ENCODE measurements around the gene SH2B2. TPM values are rescaled to one million over a fixed set of nuclear protein-coding genes. Genes with fewer than 3 reads are reported as not detected.
"Not testable (repeated sequence)": the region's sequence is repeated elsewhere in the genome, so short reads cannot be mapped to it uniquely, and the experiment has no call there.

Gene SH2B2
- total RNA-seq, 1 donor from 2014 or later, result 7.2 TPM

DNA sequence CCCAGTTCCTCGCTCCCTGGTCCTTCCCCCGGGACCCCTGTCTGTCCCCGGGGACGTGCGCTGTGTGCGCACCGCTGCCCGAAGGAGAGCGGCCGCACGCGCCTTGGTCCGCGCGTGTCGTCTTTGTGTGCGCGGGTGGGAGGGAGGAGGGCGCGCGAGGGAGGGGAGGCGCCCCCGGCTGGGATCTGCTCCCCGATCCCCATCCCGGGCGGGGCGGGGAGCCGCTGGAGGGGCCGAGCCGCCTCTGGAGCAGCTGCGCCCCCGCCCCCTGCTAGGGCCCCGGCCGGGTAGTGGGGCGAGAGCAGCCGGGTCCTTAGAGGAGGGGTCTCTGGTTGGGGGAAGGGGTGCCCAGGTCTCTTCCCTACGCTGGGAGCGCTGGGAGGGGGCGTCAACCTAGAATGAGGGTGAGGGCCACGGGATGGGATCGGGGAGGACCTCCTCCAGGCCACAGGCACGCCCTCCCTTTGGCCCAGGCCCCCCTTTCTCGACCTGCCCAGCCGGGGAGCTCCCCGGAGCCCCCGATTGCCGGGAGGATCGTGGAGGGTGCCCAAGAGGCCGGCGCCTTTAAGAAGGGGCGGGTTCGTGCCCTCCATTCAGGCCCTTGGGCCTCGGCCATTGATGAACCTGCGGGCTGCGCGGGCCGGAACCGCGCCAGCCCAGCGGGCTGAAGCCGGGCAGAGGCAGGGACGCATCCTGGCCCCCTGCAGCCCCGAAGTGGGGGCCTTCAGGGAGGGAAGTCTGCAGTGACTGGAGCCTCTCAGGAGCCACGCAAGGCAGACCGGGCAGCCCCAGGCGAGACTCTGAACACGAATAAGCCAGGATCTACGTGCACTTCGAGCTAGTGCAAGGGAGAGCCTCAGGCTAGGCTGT, 678 bp downstream of the SH2B2 start:
- DNase-seq (ENCODE audit: low spot score), result no peak

DNA sequence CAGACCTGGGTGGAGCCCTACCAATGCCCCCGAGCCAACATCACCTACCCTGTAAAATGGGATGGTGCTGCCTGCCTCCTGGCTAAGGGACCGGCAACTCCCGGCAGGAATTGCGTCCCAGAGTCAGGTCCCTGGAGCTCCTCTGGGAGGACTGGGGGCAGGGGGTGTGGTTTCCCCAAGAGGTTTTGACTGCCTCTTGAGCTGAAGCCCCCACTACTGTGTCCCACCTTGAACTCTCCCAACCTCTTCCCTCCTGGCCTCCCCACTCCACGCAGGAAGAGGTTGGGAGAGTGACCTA, 1.3 kb downstream of the SH2B2 start:
- no peak for DNase-seq (ENCODE audit: low spot score)

DNA sequence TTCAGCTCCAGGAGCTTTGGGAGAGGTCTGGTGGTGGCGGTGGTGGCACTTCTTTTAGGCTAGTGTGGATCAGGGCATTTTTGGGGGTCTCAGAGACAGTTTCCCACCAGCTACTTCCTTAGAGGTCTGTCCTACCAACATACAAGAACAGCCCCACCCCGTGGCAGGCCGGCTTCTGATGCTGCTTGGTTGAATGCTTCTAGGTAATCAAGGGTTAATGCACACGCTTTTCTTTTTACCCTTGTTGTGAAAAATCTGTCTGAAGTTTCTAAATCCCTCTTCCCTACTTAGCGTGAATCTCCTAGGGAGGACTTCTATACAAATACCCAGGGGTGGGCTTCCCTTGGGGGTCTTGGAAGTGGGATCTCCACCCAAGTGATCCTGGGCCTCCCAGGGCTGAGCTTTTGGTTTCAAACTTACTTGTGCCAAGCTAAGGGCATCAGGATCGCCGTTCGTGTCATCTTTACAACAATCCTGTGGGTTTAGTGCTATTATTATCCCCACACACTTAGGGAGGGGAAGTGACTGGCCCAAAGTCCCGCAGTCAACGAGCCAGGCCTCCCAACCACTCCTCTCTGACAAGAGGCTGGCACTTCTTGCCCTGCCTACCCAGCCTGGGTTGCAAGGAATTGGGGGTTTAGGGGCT, 1.7 kb downstream of the SH2B2 start:
- DNase-seq (ENCODE audit: low spot score), result no peak

DNA sequence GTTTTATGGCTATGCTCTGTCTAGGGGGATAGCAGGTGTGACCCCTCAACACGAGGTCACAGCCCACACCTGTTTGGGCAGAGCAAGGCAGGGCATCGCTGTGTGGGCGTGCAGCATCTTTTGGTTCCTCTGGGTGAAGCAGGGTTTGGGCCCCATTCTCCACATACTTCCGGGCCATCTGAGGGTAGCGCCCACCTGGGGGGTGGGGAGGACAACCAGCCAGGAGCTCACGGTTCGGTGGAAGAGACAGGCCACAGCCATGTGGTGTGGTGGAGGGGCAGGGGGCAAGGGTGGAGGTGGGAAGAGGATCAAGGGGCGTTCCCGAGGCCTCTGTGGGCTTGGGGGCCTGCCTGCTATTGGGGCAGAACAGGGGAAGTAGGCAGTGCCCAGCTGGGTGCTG, 2.4 kb downstream of the SH2B2 start:
- no peak for DNase-seq (ENCODE audit: low spot score)

DNA sequence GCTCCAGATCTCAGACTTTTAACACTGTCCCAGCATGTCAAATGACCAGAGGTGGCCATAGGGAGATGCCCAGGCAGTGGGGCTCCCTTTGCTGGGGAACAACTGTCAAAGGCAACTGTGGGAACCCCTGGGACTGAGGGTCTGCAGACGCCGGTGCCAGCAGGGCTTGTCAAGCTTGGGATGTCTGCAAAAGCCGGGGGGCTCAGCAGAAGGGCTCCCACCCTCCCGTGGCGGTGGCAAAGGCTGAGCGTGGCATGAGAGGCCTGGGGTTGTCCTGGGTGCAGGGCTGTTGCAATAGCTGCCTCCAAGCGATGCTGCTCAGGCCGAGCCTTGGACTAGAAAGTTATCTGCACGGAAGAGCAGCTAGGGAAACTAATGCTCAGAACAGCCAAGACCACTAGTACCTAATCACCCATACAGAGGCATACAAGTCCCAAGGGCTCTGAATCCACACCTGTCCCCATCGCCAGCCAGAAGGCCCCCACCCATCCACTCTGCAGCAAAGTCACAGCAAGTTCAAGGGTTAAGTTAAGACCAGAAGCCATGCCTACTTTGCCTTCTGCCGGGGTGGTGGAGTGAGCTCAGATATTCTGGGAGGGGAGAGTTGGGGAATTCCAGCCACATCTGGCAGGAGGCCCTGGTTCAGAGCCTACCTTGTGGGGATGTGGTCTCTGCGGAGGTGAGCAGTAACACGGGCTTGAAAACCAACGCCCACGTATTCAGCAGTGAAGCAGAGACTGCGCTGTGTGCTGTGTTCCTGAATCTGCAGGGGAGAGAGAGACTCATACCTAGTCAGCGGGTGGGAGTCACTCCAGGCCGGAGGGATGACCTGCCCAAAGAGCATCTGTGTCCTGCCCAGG, 4.6 kb downstream of the SH2B2 start:
- DNase-seq (ENCODE audit: low spot score), result no peak

DNA sequence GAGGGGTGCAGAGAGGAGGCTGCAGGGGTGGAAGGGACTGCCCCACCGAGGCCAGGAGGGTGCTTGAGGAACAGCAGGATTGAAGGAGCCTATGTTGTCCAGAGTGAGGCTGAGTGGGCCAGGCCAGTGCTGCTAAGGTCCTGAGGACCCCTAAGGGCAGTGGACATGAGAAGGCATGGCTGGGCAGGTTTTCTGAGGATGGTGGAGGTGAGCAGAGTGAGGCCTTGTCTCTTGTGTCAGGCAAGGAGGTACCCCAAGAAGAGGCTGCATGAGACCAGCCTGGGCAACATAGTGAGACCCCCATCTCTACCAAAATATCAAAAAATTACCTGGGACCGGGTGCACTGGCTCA, 5.2 kb downstream of the SH2B2 start:
- no peak for DNase-seq (ENCODE audit: low spot score)

DNA sequence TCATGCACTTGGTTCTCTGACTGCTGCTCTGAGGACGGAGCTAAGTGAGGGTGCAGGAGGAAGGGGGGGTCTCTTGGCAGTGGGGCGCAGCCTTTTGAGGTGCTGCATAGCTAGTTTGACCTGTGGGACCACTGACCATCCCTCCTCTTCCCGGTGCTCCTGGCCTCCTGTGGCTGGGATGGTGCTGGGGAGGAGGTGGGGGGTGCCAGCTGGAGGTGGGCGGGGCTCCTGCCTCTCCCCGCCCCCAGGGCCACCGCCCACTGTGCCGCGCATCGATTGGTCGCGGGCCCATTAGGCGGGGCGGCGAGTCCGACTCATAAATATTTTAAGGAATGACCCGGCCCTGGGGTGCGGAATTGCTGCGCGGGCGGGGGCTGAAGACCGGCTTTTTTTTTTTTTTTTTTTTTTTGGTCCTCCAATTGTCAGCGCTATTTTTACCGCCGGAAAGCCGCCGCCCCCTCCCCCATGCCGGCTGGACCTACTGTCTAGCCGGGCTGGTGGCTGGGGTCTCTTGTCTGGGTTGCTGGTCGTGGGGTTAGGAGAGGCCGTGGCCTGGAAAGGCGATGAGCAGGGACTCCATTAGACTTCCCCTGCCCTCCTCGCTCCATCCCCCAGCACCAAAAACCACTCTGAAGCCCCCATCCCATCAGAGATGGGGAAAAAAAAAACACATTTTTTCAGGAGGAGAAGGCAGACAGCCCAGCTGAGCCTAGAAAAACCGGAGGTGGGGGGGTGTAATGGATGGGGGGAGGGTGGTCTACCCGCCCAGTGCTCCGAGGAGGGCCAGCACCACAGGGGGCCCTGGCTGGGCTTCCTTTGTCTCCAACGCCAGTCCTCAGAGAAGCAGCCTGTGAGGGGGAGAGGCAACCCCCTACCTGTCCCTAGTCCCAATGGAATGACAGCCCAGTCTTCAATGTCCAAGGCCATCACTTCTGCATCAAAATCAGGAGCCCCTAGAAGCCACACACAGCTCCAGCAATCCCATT, 6.4 kb downstream of the SH2B2 start:
- DNase-seq (ENCODE audit: low spot score), result no peak

DNA sequence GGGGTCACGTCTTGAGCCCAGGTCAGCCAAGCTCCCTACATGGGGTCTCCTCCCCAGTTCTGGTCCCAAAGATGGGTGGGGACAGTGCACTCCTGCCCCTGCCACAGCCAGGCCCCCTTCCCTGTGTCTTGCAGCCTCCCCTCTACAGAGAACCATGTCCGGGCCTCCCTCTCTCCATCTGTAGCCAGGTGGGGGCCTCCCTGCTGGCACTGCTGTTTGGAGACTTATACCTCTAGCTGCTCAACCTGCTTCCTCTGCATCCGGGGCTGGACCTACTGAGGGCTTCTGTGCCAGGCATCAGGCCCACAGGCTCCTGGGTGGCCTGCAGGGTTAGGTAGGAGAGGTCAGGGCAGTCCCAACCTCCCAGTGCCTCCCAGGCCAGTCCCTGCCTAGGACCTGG, 7.9 kb downstream of the SH2B2 start:
- no peak for DNase-seq (ENCODE audit: low spot score)

DNA sequence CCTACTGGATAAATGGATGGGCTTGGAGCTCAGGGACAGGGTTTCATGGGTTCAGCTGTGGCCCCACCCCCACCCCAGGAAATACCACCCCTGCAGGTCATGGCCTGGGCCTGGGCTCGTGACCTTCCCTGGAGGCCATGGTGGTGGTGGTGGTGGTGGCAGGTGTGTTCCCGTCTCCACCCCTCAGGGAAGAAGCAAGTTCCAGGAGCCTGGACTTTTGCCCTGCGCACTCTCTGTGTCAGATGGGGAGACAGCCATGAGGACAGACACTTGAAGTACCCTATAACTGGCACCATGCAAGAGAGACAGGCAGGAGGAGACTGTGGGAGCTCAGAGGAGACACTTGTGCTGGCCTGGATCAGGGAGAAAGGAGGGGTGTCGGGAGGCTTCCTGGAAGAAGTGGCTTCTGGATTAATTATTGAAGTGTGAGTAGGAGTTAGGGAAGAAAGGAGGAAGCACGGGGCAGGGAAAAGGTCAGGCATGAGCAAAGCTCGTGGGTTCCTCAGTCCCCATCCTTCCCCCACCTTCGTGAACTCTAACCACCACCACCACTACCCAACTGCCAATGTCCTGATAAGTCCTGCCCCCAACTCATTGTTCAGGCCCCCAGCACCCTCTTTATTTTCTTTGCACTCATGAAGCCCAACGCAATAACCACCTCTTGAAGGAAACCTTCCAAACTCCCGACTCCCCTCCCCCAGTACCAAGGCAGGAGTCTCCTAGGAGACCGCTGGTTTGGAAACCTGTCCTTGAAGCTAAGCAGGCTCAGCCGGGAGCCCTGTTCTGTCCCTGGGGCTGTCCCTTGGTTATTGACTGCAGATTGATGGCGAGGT, 8.9 kb downstream of the SH2B2 start:
- no peak for DNase-seq (ENCODE audit: low spot score)

DNA sequence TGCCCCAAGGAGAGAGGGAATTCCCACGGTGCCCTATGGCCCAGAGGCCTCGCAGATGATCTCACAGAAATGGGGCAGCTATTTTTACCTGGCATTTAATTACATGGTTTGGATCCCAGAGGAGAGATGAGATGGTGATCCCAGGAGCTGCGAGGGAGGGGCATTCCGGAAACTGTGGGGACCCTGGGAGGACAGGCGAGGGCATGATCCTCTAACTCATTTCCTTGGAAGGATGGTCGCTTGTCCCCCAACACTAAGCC, 9.4 kb downstream of the SH2B2 start:
- DNase-seq (ENCODE audit: low spot score), result no peak

DNA sequence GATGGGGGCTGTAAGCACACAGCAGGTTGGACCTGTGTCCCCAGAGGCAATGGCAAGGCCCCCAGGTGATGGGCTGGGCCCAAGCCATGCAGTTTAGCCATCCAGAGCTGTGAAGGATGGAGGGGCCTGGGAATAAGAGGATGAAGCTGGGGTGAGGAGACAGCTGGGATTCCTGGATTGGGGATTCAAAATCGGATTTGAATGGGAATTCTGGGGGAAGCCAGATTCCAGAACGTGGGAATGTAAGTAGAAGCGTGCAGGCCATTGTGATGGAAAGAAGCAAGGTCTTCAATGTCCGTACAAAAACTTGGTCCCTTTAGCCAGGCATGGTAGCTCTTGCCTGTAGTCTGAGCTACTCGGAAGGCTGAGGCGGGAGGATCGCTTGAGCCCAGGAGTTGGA, 9.8 kb downstream of the SH2B2 start:
- DNase-seq (ENCODE audit: low spot score), result no peak

DNA sequence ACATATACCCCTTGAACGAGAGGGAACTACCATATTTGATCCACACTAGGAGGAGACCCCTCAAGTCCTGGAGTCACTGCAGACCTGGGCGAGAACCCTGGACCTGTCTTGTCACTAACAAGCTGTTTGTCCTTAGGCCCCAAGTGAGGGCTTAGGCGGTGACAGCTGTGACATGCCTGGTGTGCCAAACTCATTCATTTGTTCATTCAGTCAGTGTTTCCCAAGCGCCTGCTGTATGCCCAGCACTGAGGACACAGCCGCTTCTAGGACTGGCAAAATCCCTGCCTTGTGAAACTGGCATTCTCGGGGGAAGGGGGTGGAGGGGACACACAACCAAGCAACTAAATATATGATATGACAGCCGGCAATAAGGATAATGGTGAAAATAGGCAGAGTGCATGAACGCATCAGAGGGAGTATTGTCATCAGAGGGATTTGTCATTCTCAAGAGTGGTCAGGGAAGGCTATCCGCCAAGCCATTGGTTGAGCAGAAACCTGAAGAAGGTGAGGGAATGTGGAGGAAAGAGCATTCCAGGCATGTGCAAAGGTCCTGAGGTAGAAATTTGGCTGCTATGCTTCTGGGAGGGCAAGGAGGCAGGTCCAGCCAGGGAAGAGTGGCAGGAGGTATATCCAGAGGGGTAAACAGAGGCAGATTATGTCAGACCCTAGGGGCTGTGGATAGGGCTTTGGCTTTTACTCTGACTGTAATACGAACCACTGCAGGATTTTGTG, 11.0 kb downstream of the SH2B2 start:
- DNase-seq (ENCODE audit: low spot score), result no peak

DNA sequence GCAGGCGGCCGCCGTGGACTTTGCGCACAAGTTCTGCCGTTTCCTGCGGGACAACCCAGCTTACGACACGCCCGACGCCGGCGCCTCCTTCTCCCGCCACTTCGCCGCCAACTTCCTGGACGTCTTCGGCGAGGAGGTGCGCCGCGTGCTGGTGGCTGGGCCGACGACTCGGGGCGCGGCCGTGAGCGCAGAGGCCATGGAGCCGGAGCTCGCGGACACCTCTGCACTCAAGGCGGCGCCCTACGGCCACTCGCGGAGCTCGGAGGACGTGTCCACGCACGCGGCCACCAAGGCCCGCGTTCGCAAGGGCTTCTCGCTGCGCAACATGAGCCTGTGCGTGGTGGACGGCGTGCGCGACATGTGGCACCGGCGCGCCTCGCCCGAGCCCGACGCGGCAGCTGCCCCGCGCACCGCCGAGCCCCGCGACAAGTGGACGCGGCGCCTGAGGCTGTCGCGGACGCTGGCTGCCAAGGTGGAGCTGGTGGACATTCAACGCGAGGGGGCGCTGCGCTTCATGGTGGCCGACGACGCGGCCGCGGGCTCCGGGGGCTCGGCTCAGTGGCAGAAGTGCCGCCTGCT, 14.1 kb downstream of the SH2B2 start:
- DNase-seq (ENCODE audit: low spot score), result no peak

DNA sequence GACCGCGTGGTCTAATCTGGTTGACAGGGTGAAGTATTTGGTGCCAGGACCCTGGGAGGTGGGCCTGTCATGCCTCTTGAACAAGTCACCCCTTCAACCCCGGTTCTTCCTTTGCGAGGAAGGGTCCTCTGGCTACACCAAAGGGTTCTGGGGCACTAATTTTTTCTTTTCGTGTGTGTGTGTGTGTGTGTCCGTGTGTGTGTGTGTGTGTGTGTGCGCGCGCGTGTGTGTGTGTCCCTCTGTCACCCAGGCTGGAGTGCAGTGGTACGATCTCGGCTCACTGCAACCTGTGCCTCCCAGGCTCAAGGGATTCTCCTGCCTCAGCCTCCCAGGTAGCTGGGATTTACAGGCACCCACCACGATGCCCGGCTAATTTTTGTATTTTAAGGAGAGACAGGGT, 14.7 kb downstream of the SH2B2 start:
- not testable (repeated sequence) for DNase-seq (ENCODE audit: low spot score)

DNA sequence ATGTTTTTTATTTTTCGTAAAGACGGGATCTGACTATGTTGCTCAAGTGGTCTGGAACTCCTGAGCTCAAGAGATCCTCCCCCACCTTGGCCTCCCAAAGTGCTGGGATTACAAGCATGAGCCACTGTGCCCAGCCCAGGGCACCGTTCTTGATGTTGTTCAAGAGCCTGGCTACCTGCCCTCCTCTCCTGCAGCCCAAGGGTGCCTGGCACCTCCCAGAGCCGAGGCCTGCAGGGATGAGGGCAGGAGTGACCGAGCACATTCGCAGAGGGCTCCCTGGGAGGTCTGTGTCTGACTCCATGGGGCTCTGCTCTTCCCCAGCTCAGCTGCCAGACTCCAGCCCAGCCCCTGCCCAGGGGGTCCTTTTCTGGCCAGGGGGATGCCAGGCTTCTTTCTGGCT, 15.4 kb downstream of the SH2B2 start:
- DNase-seq (ENCODE audit: low spot score), result no peak

DNA sequence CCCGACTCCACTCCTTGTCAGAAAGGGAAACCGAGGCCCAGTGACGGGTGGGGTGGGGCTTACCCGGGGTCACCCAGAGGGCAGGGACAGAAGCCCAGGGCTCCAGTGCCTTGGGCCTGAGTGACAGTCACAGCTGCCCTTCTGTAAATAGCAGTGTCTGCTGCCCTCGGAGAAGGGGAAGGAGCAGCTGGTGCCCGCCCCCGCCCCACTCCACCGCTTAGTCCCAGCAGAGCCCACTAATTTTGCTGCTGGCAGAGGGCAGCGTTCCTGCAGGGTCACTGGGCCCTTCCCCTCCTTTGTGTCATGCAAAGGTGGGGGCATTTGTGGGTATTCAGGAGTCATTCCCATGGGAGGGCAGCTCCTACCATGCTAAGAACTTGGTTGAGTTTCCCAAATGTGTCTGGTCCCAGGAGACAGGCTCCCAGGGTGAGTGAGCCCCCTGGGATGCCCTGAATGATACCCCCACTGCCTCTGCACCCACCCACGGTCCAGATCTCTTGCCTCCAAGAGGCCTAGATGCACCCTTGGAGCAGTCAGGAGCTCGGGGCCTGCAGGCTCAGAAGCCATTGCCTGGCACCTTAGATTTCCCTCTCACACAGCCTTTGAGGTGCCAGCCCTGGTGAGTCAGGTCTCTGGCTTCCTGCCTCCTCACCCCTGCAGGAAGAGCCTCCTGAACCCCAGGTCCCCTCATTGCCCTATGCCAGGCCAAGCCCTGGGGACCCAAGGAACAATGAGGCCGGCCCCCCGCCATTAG, 17.2 kb downstream of the SH2B2 start:
- DNase-seq (ENCODE audit: low spot score), result no peak

DNA sequence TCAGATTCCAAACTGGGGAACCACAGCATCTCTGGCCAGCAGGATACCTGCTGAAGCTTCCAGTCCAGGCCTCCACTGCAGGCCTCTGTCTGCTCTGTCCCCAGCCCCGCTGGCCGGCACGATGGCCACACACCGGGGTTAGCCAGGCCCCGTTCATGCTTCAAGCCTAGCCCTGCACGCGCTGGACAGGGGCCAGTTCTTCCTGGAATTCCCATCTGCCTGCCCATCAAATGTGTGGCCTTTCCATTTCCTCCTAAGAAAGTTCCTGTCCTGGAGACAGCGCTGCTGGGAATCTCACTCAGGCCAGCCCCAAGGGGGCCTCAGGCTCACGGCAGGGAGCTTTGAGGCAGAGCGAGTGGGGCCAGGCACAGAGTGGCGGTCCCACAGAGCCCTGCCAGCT, 18.0 kb downstream of the SH2B2 start:
- no peak for DNase-seq (ENCODE audit: low spot score)

DNA sequence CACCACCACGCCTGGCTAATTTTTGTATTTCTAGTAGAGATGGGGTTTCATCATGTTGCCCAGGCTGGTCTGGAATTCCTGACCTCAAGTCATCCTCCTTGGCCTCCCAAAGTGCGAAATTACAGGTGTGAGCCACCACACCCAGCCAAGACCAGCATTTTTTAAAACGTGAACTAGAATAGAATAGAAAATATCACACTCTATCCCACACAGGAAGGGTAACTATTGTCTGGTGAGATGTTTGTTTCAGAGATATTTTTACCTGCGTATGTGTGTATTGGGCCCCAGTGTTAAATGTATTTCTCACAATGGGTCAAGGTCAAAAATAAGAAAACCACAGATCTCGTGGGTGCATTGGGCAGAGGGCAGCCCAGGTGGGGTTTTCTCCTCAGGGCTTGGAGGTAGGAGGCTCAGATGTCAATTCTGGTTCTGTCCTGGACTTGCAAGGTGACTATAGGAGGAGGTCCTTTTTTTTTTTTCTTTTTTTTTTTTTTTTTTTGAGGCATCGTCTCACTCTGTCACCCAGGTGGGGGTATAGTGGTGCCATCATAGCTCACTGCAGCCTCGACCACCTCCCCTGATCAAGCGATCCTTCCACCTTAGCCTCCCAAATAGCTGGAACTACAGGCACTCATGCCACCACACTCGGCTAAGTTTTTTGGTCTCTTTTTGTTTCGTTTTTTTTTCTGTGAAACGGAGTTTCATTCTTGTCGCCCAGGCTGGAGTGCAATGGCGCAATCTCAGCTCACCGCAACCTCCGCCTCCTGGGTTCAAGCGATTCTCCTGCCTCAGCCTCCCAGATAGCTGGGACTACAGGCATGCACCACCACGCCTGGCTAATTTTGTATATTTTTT, 19.0 kb downstream of the SH2B2 start:
- DNase-seq (ENCODE audit: low spot score), result no peak

Data from mucosa of gallbladder (tissue), 1 donor.